Suppressor macrophage (primary cell): ENCODE measurements around the gene DCAF11.

Experiments used
- DNase-seq, 4 experiments: peaks; one replicate each; pipeline ENCODE4 v3.0.0-alpha.2; 2020 to 2022

DCAF11 gene

DNA sequence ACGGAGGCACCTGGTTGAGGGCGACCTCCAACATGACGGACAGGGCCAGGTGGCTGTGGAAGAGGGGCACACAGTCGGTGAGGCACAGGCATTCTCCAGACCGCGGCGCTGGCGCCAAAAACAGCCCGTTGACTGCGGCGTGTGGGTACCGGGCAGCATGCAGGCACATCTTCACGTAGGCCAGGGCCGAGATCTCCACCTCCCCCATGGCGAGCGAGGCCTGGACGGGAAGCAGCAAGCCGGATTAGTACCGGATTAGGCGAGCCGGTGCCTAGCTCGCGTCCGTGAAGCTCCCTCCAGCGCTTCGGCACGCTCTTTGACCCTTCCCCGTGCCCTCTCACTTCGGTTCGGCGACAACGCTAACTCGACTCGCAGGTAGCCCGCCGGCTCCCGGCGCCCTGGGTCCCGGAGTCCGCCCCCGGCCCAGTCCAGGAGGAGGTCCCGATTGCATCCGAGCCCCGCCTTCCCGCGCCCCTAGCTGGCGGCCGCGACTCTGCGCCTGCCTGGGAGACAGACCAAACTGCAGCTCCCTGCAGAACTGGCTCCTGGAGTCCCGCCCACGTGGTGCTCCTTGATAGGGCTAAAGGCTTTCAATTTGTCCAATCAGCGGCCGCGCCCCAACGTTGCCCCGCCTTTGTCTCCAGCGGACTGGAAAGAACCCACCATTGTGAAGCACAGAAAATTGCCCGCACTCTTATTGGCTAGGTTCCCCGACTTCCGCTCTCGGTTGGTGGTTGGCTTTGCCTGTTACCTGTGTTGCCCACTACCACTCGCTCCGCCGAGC lies 26.7 kb downstream of the DCAF11 start, which contains the start of gene EMC9:
EMC9 (minus strand) TSS at position 495 of the 784 bp plus-strand sequence; CDS start at position 208, 287 bp downstream.
- peak; percentile 100 for DNase-seq

GRCh38 chr14:24143511-24143910 lies 28.9 kb downstream of the DCAF11 start:
- DNase-seq: peak in 2 of 4 experiments; percentile 29 to 31

DNA sequence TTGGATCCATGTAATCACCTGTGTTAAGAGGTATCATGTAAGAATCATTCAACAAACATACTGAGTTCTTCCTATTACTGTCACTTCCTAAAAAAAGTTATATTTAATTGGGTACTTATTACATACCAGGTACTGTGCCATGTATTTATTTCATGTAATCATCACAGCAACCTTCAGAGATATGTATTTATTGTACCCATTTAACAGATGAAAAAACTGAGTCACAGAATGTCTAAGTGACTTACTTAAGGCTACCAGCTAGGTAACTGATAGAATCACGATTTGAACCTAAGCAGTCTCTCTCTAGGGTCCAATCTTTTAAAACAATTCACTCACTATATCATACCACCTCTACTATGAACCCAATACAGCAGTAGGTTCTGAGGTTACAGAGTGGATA lies 29.9 kb downstream of the DCAF11 start:
- DNase-seq: no peak

DNA sequence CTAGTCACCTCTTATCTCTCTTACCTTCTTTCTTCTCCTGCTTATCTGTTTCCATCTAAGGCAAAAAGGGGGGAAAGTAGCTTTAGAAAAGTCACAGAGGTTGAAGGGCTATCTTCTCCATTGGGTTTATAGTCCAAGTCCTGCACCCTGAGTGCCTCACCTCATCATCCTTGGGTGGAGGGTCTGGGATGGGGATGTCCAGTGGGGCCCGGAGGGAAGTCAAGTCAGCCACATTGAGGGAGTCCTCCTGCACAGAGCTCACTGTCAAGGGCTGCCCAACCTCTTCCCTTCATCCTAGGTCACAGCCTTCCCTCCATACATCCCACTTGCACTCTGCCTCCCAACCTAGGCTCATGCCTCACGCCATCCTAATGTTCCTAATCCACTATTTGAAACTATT lies 30.6 kb downstream of the DCAF11 start:
- no peak for DNase-seq

- peak; percentile 14 to 52 (median 44) for DNase-seq
These were observed 31.3 kb downstream of the DCAF11 start for GRCh38 chr14:24145690-24146452.

- peak; percentile 95 to 98 (median 97) for DNase-seq
These were observed 31.9 kb downstream of the DCAF11 start, which contains the start of gene PSME2 for GRCh38 chr14:24146453-24146977. Gene PSME2, minus strand, starts transcription at chr14:24146610. Its CDS starts 29 bp downstream, at chr14:24146581.

DNA sequence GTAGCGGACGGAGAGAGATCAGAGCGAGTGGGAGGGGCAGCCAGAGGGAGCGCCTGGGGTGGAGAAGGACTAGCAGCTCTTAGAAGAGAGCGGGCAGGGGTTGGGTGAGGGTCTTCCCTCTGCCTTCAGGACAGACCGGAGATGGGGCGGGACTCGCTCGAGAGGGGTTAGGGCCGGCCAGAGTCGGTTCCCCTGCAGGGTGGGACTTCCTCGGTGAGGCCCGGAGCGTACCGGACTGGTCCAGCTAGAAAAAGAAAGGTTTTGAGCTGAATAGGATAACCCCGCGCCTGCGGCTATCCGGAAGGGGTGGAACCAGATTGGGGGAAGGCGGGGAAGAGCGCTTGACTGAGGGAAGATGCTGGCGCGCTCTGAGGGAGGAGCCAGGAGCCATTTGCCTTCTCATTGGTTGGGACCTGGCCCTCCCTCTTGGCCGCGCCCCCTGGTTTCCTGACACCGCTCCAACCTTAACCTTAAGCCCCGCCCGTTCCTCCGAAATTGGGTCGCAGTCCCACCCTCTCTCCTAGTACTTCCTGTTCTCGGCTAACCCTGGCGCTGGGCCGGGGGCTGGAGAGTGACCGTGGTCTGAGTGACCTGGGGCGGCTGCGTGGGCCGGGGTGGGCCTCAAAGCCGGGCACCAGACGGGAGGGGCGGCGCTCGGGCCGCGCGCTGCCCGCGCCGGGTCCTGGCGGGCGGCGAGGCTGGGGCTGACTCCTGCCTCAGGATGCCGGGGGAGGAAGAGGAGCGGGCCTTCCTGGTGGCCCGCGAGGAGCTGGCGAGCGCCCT lies 32.6 kb downstream of the DCAF11 start, which contains the start of gene RNF31:
RNF31 (plus strand) TSS at position 521 of the 783 bp plus-strand sequence; CDS start at position 722, 201 bp downstream.
- DNase-seq: peak; percentile 98 to 99 (median 99)

GRCh38 chr14:24147761-24148428 lies 33.3 kb downstream of the DCAF11 start:
- DNase-seq: no peak

- DNase-seq: no peak
These were observed 34.9 kb downstream of the DCAF11 start for GRCh38 chr14:24149302-24149969.

- no peak for DNase-seq
These were observed 35.5 kb downstream of the DCAF11 start for GRCh38 chr14:24150061-24150460.

DNA sequence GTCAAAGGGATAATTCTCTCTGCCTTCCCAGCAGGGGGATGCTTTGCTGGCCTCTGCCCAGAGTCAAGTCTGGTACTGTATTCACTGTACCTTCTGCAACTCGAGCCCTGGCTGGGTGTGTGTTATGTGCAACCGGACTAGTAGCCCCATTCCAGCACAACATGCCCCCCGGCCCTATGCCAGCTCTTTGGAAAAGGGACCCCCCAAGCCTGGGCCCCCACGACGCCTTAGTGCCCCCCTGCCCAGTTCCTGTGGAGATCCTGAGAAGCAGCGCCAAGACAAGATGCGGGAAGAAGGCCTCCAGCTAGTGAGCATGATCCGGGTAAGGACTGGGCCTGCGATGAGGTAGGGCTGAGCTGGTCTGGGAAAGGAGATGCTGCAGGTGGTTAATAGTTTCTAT lies 36.0 kb downstream of the DCAF11 start:
- no peak for DNase-seq

- no peak for DNase-seq
These were observed 36.4 kb downstream of the DCAF11 start for GRCh38 chr14:24150993-24151392.

DNA sequence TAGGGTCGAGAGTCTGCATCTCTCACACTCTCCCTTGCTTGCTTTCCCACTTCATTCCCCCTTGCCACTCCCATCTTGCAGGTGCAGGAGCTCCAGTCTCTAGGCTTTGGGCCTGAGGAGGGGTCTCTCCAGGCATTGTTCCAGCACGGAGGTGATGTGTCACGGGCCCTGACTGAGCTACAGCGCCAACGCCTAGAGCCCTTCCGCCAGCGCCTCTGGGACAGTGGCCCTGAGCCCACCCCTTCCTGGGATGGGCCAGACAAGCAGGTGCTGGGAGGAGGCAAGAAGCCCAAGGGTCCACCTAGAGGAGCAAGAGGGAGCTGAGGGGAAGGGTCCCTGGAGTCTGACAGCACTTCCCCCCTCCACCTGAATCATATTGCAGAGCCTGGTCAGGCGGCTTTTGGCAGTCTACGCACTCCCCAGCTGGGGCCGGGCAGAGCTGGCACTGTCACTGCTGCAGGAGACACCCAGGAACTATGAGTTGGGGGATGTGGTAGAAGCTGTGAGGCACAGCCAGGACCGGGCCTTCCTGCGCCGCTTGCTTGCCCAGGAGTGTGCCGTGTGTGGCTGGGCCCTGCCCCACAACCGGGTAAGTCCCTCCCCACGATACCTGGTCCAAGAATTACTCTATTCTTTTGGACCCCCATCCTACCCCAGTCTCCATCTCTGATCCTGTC lies 37.0 kb downstream of the DCAF11 start:
- DNase-seq: no peak

DNA sequence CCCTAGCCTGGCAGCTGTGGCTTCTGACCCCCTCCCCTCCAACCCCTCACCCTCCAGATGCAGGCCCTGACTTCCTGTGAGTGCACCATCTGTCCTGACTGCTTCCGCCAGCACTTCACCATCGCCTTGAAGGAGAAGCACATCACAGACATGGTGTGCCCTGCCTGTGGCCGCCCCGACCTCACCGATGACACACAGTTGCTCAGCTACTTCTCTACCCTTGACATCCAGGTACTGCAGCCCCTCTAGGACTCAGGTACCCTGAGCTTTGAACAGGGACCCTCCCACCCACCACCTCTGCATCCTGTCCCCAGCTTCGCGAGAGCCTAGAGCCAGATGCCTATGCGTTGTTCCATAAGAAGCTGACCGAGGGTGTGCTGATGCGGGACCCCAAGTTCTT lies 40.5 kb downstream of the DCAF11 start:
- no peak for DNase-seq

- no peak for DNase-seq
These were observed 42.3 kb downstream of the DCAF11 start for GRCh38 chr14:24156840-24157239.

DNA sequence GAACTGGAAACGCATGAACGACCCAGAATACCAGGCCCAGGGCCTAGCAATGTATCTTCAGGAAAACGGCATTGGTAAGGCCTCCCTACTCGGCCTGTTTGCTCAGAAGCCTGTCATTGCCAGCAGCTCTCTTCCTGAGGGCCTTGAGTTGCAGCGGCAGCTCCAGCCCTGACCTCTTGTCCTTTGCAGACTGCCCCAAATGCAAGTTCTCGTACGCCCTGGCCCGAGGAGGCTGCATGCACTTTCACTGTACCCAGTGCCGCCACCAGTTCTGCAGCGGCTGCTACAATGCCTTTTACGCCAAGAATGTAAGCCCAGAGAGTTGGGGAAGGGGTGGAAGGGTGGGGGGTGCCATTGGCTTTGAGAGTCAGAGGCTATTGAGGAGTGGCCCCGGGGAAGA lies 42.8 kb downstream of the DCAF11 start:
- no peak for DNase-seq

DNA sequence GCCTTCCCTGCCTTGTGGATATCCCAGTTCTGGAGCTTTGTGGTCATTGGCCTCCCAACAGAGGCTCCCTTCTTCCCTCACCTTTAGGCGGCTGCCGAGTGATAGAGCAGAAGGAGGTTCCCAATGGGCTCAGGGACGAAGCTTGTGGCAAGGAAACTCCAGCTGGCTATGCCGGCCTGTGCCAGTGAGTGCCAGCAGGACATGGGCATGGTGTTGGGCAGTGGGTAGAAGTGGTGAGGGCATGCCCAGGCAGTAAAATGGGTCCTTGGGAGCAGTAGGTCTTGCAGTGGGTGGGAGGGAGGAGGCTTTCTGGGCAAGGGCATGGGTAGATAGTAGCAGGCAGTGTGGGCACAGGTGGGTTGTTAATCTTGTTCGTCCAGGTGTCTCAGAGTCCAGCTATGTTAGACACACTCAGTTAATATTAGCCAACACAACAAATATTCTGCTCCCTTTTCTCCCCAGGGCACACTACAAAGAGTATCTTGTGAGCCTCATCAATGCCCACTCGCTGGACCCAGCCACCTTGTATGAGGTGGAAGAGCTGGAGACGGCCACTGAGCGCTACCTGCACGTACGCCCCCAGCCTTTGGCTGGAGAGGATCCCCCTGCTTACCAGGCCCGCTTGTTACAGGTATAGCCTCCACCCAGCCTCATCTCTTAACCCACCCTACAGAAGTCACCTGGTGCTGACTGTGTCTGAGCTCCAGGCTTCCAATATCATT lies 45.4 kb downstream of the DCAF11 start:
- no peak for DNase-seq

- DNase-seq: no peak
These were observed 45.9 kb downstream of the DCAF11 start for GRCh38 chr14:24160499-24160849.

GRCh38 chr14:24160850-24161804 lies 46.5 kb downstream of the DCAF11 start, which contains the start of gene IRF9:
Gene IRF9, plus strand, starts transcription at chr14:24161265. Its CDS starts 880 bp downstream, at chr14:24162145.
- peak; percentile 96 to 98 (median 96) for DNase-seq
